T1000 (cell line): ENCODE results near the gene CD99.
"Not testable (repeated sequence)": the region's sequence is repeated elsewhere in the genome, so short reads cannot be mapped to it uniquely, and the experiment has no call there.

ENCODE experiments used
- DNase-seq: peaks from one replicate; lab custom pipeline; 2025; ENCODE audit warnings: mixed read lengths; lab: John Stamatoyannopoulos, UW

Gene CD99

GRCh38 chrX:2727264-2727663 lies 36.2 kb downstream of the CD99 start:
- DNase-seq, result not testable (repeated sequence)

DNA sequence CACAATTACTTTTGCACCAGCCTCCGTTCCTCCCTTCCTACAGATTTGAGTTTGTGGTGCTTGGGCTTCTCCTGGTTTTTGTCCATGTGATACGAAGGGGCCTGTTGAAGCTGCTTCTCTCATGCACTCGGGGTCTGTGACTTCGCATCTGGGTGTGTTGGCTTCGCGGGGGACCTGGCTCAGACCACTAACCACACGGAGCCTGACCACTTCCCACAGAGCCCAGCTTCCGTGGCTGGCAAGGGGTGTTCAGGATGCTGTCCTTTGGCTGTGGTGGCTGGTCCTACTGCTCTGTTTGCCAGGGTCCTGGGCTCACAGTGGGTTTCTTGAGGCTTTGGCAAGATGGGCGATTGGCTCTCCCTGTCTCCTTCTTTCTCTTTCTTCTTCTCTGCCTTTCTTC lies 41.0 kb downstream of the CD99 start:
- DNase-seq, result no peak

GRCh38 chrX:2732649-2733048 lies 41.6 kb downstream of the CD99 start:
- no peak for DNase-seq

DNA sequence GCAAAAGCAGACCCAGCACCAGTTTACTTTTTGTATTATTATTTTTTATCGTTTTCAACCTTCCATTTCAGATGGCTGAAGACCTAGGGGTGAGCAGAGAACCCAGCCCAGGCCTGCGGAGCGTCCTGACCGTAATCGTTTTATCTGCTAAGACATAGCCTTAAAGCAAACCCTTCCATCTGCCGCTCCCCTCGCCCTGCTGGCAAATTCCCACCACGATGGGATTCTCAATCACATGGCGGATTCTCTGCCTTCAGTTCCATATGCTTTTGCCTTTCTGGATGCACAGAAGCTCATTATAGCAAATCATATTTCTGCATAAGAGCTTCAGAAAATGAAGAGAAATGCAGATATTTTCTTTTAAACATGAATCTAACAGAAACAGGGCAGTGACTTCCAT lies 42.2 kb downstream of the CD99 start:
- DNase-seq, result no peak

DNA sequence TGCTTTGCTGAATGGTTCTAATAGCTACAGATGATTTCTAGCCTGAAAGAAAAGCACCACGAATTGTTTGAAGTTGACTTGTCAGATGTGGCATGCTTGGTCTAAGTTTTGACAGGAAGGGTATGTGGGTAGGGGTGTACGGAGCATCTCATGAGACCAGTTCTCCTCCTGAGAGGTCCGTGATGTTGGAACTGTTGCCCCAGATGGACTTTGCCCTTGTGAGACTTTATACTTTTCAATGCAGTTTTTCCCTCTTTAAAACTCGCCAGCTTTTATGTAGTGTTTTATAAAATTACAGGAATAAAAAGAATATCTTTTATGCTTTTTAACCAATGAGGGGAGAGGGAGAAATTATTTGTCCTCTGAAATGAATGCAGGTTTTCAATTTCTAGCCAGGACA lies 44.2 kb downstream of the CD99 start:
- DNase-seq, result no peak

GRCh38 chrX:2740672-2741071 lies 49.6 kb downstream of the CD99 start:
- DNase-seq, result no peak

DNA sequence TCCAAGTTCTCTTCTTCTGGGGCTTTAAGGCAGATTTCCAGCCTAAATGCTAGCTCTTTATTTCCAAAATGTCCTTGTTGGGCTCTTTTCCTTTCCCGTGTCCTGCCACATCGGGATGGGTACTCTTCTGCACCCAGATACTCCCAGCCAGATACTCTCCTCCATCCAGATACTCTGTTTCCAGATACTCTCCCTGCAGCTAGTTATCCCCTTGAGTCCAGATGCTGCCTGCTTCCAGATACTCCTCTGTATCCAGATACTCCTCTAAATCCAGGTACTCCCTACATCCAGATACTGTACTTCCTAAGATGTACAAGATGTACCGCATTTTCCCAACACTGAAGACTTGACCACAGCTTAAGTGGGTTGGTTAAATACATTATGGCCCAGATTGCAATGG lies 50.3 kb downstream of the CD99 start:
- no peak for DNase-seq

DNA sequence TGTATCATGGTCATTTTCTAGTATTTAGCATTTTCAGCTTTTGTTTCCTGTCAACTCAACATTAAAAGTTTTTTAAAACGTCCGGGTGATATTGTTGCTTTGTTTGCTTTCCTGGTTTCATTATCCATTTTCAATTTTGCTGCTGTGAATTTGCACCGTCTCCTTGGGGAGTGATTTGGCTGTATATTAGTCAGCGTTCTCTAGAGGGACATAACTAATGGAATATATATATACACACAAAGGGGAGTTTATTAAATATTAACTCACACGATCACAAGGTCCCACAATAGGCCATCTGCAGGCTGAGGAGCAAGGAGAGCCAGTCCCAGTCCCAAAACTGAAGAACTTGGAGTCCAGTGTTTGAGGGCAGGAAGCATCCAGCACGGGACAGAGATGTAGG lies 55.2 kb downstream of the CD99 start:
- DNase-seq, result not testable (repeated sequence)

- no peak for DNase-seq
Observed at GRCh38 chrX:2748171-2748814, 57.2 kb downstream of the CD99 start.

- no peak for DNase-seq
Observed at GRCh38 chrX:2748815-2749188, 57.7 kb downstream of the CD99 start.

- DNase-seq, result no peak
Observed at GRCh38 chrX:2751291-2751690, 60.2 kb downstream of the CD99 start.

DNA sequence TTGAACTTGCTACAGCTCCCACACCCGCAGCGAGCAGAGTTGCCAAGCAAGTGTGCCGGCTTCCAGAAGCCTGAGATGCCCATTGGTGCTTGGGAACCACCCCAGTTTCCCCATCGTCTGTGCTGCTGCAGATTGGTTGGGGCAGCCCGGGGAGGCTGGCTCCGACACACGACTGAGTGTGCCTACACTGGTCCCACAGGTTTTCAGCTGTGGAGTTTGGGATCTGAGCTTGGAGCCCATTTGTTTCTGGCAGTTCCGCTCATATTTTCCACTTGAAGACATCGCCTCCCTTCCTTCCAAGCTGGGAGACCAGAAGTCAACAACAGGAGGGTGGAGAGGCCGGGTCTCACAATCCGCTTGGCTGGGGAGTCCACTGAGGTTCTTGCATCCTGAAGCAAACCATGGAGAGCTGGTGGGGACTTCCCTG lies 60.8 kb downstream of the CD99 start, which contains the start of gene XG:
Gene XG (plus strand): TSS at position 167 of the 427 bp plus-strand sequence. CDS start 235 bp downstream, at position 402.
- not testable (repeated sequence) for DNase-seq

GRCh38 chrX:2752441-2752840 lies 61.3 kb downstream of the CD99 start:
- DNase-seq, result peak; percentile 1

GRCh38 chrX:2755163-2755715 lies 64.1 kb downstream of the CD99 start:
- DNase-seq, result not testable (repeated sequence)

DNA sequence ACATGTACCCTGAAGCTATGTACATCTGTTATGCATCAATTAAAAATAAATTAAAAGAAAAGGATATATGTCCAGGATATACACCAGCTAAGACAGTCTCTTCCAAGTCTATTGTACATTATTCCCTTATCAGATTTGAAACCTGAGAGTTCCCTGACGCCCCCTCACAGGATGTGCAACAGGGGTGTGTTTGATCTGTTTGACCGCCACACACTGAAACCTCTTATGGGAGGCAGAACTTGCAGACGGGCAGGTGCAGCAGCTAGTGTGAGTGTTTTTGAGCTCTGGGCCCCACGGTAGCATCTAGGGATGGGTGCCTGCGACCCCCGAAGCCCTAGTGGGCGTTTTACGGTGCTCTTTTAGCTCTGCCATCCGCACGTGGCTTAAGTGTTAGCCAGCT lies 65.5 kb downstream of the CD99 start:
- DNase-seq, result no peak

- DNase-seq, result no peak
Observed at GRCh38 chrX:2761246-2761645, 70.2 kb downstream of the CD99 start.

GRCh38 chrX:2762671-2763070 lies 71.6 kb downstream of the CD99 start:
- DNase-seq, result not testable (repeated sequence)

GRCh38 chrX:2764766-2765548 lies 73.9 kb downstream of the CD99 start:
- DNase-seq, result not testable (repeated sequence)

DNA sequence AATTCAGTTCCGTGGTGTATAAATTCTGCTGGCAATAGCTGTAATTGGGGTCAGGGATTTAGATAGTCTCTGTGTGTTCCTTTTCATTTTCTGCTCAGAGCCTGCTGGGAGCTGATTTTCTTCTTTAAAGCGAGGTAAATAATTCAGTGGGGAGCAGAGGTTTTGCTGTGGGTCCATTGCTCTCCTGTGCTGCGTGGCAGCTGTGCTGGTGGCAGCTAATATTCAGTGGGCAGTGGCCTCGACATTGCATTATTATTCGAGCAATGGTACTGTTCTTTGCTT lies 74.4 kb downstream of the CD99 start:
- no peak for DNase-seq

GRCh38 chrX:2766906-2767305 lies 75.8 kb downstream of the CD99 start:
- no peak for DNase-seq

- DNase-seq, result no peak
Observed at GRCh38 chrX:2767631-2768455, 76.7 kb downstream of the CD99 start.

- DNase-seq, result no peak
Observed at GRCh38 chrX:2769615-2770014, 78.5 kb downstream of the CD99 start.
